Measurements from ENCODE around the gene MERTK.
"Not testable (repeated sequence)": the region's sequence is repeated elsewhere in the genome, so short reads cannot be mapped to it uniquely, and the experiment has no call there.

MERTK gene

DNA sequence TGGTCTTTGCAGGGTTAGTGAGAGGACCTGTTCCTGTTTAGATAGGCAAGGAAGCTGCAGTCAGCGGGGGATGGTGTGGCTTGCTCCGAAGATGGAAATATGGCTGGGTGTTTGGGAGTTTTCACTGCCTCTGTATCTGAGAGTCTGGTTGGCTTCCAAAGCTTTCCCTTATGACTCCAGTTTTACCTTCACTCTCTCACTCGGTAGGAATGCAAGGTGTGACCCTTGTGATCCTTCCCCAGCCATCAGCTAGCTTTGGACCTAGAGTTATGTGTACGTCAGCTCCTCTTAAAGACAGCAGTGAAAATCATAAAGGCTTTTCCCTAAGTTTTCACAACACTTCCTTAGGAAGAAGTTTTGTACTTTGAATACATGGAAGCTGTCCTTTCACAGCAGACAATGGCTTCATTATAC, 121.2 kb downstream of the MERTK start:
- DNase-seq = no peak

DNA sequence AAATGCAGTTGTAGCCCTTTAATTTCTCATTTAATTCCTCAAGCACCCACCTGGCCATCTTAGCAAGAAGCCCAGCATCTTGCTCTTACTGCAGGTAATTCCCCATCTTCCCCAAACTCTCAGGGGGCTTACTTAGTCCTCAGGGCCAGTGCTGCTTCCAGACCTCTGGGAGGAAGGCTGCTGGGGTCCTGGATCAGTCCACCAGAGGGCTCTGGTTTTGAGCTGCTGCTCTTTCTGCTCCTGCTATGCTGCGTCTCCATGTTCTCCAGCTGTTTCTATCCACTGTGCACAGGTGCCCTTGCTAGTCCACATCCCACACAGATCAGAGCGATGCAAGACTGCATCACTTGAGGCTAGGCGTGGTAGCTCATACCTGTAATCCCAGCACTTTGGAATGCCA, 122.2 kb downstream of the MERTK start:
- DNase-seq = no peak

DNA sequence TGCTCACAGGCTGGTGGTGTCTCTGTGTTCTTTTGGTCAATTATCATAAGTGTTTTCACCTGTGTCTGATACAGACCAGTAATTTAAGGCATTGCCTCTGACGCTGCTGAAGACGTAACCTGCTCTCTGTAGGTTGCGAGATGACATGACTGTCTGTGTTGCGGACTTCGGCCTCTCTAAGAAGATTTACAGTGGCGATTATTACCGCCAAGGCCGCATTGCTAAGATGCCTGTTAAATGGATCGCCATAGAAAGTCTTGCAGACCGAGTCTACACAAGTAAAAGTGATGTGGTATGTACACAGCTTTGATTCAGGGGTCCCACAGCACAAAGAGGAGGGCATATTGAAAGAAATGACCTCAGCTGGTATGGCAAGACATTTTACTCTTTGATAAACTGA, 122.9 kb downstream of the MERTK start:
- no peak for DNase-seq

DNA sequence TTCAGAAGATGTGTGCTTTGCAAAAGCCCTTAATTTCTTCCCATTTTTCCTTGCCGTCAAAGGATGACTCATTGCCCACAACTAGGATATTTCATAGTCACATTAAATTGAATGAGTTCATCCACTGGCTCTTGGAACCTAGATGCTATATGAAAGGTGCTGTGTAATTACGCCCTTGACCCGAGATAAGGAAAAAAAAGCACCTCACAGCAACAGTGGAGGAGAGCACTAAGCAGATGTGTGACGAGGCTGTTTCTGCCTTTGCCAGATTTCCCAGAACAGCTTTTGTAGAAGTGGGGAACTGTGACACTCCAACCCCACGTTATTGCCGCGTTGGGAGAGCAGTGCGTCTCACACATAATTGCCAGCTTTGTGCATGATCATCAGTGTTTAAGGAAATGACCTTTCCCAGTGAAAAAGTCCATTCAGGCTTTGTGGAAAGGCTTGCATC, 123.4 kb downstream of the MERTK start:
- no peak for DNase-seq

DNA sequence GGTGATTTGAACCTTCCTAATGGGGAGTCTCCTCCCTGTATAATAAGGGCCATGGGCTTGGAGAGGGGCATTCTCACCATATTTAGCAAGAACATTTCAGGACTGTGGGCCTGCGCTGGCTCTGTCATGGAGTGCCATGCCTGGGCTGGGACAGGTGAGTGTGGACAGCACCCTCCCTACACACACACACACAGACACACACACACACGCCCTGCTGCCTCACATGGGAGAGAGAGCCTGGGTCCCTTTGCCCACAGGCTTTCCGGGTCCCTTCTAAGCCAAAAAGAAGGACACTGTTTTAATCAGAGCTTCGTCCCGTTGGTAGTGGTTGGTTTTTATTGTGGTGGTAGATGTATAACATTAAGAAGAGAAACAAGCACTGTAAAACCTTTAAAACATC, 125.3 kb downstream of the MERTK start:
- no peak for DNase-seq

DNA sequence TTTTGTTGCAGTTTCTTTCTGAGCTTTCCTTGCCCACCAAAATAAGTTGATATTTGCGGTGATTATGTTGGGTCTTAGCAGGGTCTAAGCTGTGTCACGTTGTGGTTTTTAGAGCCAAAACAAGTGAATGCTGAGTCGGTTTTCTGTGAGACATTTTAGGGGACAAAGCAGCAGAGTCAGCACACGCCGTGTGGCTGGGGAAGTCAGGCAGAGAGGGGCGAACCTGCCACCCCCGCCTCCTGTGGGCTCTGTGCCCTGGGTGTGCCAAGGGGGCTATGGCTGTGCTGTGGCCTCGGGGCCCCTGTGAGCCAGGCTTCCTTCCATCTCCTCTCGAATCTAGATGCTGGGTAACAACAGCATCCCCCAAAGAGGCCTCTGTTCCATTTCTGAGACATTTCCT, 125.8 kb downstream of the MERTK start:
- DNase-seq = no peak

DNA sequence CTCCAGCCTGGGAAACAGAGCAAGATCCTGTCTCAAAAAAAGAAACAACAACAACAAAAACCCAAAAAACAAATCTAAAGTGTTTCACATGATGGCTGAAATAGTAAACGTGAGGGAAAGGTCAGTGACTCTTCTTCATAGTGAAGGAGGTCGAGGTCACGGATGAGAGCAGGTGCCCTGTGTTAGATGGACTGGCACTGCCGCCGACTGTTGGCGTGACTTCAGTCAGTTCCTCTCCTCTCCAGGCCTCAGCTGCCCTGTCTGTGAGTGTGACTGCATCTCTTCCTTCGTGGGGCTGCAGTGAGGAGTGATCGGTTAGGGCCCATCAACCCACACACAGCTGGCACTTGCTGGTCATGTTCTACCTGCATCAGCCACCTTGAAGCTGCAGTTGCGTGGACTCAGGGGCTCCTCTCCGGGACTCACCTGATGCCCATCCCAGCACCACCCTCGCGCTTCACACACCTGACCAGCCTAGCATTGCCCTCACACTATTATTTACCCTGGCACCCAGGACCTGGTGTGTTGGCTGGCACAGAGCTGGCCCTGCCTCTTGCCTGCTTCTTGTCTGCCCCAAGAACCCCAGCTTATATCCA, 126.6 kb downstream of the MERTK start:
- DNase-seq = no peak

DNA sequence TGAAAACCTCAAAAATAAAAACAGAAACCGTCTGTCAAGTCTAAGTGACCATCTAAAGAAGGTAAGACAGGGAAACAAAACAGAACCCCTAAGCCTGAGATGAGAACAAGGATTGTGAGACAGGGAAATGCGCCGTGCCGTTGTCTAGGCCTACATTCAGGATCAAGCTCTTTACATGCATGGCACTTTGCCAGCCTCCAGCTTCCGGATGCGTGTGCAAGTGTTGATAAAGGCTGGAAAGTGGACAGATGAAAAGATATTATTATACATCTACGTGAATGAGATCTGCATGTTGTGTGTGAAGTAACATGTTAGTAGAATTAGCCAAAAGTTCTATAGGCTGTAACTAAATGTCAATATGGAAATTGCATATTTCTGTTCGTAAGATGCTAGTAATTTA, 128.1 kb downstream of the MERTK start:
- no peak for DNase-seq

DNA sequence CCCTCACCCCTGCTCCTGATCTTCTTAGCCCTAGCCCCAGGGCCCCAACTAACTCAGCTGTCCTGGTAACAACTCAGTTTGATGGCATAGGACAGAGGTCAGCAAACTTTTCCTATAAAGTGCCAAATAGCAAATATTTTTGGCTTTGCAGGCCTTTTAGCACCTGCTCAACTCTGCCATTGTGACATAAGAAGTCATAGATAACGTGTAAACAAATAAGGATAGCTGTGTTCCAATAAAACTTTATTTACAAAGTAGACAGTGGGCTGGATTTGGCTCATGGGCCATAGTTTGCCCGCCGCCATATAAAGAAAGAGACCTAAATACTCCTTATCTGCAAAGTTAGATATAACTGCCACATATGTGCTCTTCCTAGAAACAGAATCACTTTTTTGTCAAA, 129.4 kb downstream of the MERTK start:
- DNase-seq = no peak

DNA sequence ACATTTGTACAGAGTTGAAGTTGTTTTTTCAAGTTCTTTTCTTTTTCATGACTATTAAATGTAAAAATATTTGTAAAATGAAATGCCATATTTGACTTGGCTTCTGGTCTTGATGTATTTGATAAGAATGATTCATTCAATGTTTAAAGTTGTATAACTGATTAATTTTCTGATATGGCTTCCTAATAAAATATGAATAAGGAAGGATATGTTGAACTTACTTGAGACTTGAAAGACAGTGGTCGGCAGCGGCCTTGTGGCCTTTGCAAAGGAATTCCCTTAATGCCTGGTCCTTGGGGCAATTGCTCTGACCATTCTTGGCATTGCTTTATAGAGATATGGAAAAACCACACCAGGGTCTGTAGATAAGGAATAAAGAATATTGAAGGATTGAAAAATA, 130.8 kb downstream of the MERTK start:
- DNase-seq = no peak

DNA sequence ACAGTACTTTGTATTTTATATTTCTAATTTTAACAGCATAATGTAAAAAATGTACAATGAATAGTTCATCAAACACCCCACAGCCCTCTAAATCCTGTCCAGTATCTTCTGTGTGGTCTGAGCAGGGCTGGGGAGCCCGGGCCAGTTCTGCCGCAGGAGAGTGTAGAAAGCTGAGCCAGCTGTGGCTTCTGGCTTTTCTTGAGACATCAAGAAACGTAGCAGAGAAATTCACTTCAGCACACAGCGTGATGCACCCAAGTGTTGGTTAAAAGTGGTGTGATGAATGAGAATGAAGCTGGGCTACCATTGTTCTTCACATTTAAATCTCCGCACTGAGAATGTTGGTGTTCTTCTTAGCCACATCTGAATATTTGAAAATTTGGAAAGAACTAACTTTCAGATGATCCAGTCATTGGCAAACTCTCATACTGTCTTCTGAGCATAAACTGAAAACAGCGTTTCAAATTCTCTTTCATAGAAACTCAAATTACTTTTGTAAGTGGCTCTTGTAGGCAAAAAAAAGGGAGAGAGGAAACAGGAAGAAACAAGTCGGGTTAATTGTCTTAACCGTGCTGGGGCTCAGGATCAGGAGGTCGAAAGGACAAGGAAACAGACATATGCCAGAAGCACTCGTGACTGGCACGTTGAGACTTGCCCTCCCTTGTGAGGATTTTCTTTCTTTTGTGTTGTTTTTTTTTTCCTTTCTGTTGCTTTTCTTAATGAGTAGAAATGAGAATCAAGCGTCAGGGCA, 133.2 kb downstream of the MERTK start:
- DNase-seq = no peak

DNA sequence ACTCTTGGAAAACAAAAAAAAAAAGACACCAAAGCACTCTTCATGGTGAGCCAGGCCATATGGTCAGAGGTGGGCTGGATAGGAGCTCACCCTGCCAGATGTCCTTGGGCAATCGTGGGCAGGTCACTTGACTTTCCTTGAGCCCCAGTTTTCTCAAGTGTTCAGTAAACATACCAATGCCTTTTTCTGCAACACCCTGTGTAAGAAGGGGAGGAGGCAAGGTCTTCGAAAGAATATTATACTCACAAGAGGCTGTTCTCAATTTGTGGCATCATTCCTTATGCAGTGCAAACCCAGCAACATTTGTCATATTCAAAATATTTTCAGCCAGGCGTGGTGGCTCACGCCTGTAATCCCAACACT, 133.8 kb downstream of the MERTK start:
- DNase-seq = no peak

DNA sequence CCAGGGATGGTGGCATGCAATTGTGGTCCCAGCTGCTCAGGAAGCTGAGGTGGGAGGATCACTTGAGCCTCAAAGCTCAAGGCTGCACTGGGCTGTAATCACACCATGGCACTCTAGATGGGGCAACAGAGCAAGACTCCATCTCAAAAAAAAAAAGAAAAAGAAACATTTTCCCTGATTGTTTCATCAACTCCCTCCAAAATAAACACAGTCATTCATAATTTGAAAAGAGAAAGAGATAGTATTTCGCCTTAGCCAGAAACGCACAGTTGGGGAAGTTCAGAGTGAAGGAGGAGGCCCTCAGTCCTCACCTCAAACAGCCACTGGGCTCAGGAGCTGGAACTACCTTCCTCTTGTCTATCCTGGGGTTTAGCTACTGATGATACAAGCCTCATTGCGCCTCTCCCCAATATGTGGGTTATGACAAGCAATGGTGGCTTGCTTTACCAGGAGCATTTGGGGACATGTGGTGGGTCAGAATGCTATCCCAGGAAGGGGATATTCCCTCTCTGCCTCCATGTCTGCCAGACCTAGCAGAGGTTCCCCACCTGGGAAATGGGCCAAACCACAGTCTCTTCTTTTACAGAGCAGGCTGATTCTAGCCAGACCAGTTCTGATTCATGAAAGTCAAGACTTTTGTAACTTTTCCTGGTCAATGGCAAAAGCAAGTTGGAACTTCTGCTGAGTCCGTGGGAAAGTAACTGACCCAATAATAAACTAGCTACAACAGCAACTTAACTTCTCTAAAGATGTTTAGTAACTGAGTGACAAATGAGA, 134.5 kb downstream of the MERTK start:
- DNase-seq = no peak

DNA sequence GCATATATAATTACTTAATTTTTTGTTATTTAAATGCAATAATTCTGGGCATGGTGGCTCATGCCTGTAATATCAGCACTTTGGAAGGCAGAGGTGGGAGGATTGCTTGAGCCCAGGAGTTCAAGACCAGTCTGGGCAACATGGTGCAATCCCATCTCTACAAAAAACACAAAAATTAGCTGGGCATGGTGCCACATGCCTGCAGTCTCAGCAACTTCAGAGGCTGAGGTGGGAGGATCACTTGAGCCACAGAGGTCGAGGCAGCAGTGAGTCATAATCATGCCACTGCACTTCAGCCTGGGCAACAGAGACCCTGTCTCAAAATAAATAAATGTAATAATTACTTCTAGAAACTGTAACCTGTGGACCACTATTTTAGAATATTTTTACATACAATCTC, 135.2 kb downstream of the MERTK start:
- no peak for DNase-seq

DNA sequence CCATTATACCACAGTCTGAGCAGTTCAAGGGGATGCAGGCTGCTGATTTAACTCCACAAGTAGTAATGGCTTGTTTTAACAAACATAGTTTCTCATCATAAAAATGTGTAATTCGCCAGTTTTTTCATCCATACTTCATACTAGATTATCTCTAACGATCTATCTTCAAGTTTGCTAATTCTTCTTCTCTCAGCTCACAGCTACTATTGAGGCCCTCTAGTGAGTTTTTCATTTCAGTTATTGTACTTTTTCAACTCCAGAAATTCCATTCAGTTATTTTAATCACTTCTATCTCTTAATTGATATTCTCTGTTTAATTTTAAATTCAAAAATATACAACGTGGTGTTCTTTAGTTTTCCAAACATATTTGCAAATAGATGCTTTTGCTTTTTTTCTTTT, 136.5 kb downstream of the MERTK start:
- DNase-seq = no peak

DNA sequence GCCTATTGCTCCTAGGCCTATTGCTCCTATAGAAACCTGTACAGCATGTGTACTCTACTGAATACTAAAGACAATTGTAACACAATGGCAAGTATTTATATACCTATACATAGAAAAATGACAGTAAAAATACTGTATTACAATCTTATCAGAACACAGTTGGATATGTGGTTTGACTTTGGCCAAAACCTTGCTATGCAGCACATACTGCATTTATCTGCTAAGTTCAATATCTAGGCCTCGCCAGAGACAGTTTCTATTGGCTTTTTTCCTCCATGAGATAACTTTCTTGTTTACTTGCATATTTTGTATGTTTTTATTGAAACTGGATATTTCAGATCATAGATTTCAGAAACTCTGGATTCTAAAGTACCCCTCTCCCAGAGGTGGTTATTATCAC, 137.4 kb downstream of the MERTK start:
- no peak for DNase-seq

DNA sequence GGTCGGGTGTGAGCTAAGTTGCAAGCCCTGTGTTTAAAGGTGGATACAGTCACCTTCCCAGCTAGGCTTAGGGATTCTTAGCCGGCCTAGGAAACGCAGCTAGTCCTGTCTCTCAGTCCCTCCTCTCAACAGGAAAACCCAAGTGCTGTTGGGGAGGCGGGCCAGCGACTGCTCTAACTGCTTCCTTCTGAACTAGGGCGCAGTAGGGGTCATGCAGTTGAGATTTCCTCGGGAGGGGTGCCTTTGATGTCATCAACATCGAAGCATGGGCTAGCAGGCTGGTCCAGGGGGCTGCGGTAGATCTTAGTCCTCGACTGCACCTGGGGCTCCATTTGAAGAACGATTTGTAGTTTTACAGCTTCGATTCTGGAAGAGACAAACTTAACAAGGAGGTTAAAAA, 141.1 kb downstream of the MERTK start:
- not testable (repeated sequence) for DNase-seq

DNA sequence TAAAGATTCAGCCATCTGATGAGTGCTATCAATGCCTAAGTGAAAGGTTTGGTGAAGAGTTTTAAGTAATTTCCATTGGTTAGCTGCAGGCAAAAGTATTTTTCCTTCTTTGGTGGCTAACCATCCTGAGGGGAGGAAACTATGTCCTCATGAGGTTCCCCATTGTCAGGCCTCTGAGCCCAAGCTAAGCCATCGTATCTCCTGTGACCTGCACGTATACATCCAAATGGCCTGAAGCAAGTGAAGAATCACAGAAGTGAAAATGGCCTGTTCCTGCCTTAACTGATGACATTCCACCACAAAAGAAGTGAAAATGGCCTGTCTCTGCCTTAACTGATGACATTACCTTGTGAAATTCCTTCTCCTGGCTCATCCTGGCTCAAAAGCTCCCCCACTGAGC, 141.7 kb downstream of the MERTK start:
- DNase-seq = not testable (repeated sequence)

DNA sequence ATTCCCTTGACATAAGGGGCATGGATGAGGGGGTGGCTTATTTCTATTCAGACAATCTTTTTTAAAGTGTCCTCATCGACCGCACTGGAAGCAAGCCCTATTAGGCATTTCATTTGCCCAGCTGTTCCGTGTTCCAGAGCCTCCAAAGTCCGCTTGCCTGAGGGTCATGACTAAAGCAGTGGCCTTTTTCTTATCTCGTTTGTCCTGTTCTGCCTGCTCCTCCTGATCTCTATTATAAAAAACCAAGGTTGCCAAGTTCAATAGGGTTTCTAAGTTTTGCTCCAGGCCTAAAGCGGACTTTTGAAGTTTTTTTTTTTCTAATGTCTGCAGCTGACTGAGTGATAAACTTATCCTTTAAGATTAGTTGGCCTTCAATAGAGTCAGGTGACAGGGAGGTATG, 143.1 kb downstream of the MERTK start:
- DNase-seq = not testable (repeated sequence)

DNA sequence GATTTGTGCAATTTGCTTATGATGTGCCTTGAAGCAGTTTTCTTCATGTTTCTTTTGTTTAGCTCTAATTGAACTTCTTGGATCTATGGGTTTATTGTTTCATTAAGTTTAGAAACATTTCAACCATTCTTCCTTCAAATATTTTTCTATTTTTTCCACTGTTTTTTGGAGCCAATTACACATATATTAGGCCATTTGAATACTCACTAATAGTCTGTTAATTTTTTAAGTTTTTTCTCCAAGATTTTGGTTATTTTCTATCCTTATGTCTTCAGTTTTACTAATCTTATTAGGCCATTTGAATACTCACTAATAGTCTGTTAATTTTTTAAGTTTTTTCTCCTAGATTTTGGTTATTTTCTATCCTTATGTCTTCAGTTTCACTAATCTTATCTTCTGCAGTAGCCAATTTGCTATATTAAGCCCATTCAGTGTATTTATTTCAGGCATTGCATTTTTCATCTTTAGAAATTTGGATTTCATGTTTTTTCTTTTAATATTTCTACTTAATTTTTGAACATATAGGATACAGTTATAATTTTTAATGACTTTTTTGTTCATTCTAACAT, 147.1 kb downstream of the MERTK start:
- DNase-seq = no peak

DNA sequence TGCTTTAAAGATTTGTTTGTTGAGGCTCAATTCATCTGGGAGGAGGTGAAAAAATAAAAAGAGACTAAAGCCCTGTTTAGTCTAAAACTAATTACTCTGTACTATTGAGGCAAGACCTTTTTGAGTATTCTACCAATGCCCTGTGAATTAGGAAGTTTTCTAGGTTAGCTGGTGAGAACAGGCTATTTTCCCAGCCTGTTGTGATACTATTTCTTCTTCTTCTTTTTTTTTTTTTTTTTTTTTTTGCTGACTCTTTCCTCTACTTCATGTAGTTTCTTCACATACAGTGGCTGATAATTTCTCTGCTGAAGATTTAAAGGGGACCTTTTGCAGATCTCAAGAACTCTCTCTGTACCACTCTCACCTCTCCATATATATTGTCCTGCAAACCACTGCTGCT, 147.8 kb downstream of the MERTK start:
- no peak for DNase-seq

DNA sequence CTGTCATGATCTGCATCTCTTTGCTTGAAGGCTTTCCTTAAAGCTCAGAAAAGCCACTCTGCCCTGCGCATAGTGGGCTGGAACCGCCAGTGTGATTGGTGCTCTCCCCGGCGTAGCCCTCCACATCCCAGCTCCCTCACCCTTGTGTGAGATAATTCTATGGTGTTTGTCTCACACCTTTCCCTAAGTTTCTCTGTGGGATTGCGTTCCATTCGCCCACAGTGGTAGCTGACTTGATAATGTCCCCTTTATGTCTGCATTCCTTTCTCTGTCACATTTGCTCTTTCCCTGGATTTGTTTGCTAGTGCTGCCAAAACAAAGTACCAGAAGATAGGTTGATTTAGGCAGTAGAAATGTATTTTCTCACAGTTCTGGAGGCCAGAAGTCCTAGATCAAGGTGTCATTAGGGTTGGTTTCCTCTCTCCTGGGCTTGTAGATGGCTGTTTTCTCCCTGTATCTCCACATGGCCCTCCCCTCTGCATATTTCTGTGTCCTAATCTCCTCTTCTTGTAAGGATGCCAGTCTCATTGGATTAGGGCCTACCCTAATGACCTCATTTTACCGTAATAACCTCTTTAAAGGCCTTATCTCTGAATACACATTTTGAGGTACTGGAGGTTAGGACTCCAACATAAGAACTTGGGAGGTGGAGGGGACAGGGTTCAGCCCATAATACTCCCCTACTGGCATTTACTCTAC, 149.3 kb downstream of the MERTK start:
- no peak for DNase-seq

DNA sequence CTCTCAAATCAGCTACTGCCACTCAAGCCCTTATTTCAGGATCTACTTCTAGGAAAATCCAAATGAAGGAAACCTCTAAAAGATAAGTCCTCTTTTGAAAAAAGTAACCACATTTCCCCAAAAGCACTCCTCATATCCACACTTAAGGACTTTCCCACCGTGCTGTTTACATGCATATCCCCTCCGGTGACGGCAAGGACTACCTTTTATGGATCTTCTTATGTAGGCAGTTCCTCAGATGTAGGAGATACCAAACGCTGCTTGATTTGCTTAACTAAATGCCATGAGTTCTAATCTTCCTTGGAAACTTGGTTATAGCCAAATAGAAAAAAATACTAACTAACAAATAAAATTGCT, 149.8 kb downstream of the MERTK start:
- no peak for DNase-seq

All from activated effector memory CD4-positive, alpha-beta T cell treated with anti-CD3 and anti-CD28 coated beads, Interleukin-2, amount 50 U/mL, for 16 hours (primary cell).